ENCODE measurements around the gene MIPOL1. TPM values are rescaled to one million over a fixed set of nuclear protein-coding genes. Genes with fewer than 3 reads are reported as not detected.

MIPOL1 gene
- total and polyA plus RNA-seq, 10 donors, result 0.50 to 15.5 (median 7.3) TPM

DNA sequence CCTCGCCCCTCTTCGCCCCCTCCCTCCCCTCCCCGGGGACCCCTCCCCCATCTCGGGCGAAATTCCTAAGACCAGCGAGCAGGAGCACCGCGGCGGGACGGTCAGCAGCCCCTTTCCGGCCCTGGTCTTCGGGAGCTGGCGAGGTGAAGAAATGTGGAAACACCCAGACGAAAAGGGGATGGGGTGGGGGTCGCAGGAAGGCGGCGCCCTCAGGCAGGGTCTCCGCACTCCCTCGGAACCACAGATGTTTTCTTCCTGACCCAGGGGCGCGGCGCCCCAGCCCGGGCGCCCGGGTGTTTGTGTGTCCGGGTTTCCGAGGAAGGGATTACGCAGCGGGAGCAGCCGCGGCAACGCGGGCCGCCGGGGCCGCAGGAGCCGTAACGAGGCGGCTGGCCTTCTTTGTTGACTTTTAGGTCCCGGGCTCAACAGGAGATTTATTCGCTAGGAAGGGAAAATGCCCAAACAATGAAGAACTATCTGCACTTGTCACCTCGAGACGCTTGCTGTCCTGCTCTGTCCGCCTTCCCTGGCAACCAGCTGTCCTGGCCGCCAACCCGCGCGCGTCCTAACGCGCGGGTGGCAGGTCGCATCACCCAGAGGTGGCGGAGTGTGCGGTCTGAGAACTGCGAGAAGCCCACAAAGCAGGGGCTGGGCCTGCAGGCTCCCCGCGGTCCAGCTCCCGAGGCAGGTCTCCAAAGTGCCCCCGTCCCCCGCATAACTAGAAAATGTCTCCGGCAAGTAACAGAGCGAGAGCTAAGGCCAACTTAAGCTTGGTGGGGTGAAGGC is 390.3 kb downstream of the MIPOL1 start:
- no peak for DNase-seq
- TF ChIP-seq, protein P1, sequence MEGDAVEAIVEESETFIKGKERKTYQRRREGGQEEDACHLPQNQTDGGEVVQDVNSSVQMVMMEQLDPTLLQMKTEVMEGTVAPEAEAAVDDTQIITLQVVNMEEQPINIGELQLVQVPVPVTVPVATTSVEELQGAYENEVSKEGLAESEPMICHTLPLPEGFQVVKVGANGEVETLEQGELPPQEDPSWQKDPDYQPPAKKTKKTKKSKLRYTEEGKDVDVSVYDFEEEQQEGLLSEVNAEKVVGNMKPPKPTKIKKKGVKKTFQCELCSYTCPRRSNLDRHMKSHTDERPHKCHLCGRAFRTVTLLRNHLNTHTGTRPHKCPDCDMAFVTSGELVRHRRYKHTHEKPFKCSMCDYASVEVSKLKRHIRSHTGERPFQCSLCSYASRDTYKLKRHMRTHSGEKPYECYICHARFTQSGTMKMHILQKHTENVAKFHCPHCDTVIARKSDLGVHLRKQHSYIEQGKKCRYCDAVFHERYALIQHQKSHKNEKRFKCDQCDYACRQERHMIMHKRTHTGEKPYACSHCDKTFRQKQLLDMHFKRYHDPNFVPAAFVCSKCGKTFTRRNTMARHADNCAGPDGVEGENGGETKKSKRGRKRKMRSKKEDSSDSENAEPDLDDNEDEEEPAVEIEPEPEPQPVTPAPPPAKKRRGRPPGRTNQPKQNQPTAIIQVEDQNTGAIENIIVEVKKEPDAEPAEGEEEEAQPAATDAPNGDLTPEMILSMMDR (IDR thresholded peaks at IDR 0.05 in 8 of 11, conservative IDR thresholded peaks at IDR 0.05 in 3 of 11), result no peak
- peak in 1 of 3 donors; percentile 28 for TF ChIP-seq POLR2AphosphoS5 (IDR thresholded peaks at IDR 0.05)
- Histone ChIP-seq H3K4me1 (peaks cover 0 to 36% (median 10%) of the 10 kb centered on the region in 6 donors), H3K4me3 (peak overlapping the region in 2 of 8 donors; percentile 3 to 20), H3K27me3 (replicated peaks in 1 of 7) (peaks cover 27 to 100% (median 96%) of the 10 kb centered on the region in 7 donors), H3K36me3 (no peaks in the 10 kb centered on the region), H3K9me3 (peaks cover 0 to 36% (median 0%) of the 10 kb centered on the region in 8 donors), H3K27ac (no peak overlapping the region)
- intact Hi-C loops (cut with DNase I; ENCODE audit: low total_unique reads), result no loop called here
- WGBS, 5 donors, result 6 to 10% (median 7%) methylated on average over 54 to 63 of the region's 63 CpGs

GRCh38 chr14:37588667-37588955 is 390.9 kb downstream of the MIPOL1 start:
- H3K4me1 ChIP-seq, result peaks cover 0 to 32% (median 8%) of the 10 kb centered on the region in 6 donors
- WGBS, 5 donors, result 11 to 17% (median 15%) methylated on average over 6 of the region's 6 CpGs
- H3K36me3 ChIP-seq, result no peaks in the 10 kb centered on the region
- peaks cover 23 to 100% (median 97%) of the 10 kb centered on the region in 7 donors for H3K27me3 ChIP-seq (replicated peaks in 1 of 7)
- intact Hi-C loops (cut with DNase I; ENCODE audit: low total_unique reads), result no loop called here
- peaks cover 0 to 32% (median 0%) of the 10 kb centered on the region in 8 donors for H3K9me3 ChIP-seq
- DNase-seq, result no peak
- no peak overlapping the region for H3K27ac ChIP-seq
- TF ChIP-seq POLR2AphosphoS5 (IDR thresholded peaks at IDR 0.05) (no peak), POLR2A (IDR thresholded peaks at IDR 0.05) (no peak)
- TF ChIP-seq, protein P1 (IDR thresholded peaks at IDR 0.05 in 8 of 11, conservative IDR thresholded peaks at IDR 0.05 in 3 of 11), result no peak
- H3K4me3 ChIP-seq, result no peak overlapping the region

GRCh38 chr14:37588956-37589714 is 391.4 kb downstream of the MIPOL1 start:
- H3K36me3 ChIP-seq, result no peaks in the 10 kb centered on the region
- H3K27ac ChIP-seq, result no peak overlapping the region
- WGBS, 5 donors, result 9 to 18% (median 11%) methylated on average over 16 of the region's 16 CpGs
- H3K4me1 ChIP-seq, result peaks cover 0 to 31% (median 8%) of the 10 kb centered on the region in 6 donors
- H3K4me3 ChIP-seq, result no peak overlapping the region
- DNase-seq, result no peak
- peaks cover 0 to 32% (median 0%) of the 10 kb centered on the region in 8 donors for H3K9me3 ChIP-seq
- intact Hi-C loops (cut with DNase I; ENCODE audit: low total_unique reads), result no loop called here
- TF ChIP-seq POLR2A (IDR thresholded peaks at IDR 0.05) (no peak), POLR2AphosphoS5 (IDR thresholded peaks at IDR 0.05) (no peak)
- TF ChIP-seq, protein P1 (IDR thresholded peaks at IDR 0.05 in 8 of 11, conservative IDR thresholded peaks at IDR 0.05 in 3 of 11), result no peak
- H3K27me3 ChIP-seq (replicated peaks in 1 of 7), result peaks cover 22 to 100% (median 97%) of the 10 kb centered on the region in 7 donors
